ENCODE results near the gene RAC2. TPM values are rescaled to one million over a fixed set of nuclear protein-coding genes. Genes with fewer than 3 reads are reported as not detected.

The RAC2 gene
- total and polyA plus RNA-seq, 9 of the 15 experiments (the other 6 are each of a cell fraction or from before 2014, with no cell fraction given): 22.7 to 103 (median 43.3) TPM

DNA sequence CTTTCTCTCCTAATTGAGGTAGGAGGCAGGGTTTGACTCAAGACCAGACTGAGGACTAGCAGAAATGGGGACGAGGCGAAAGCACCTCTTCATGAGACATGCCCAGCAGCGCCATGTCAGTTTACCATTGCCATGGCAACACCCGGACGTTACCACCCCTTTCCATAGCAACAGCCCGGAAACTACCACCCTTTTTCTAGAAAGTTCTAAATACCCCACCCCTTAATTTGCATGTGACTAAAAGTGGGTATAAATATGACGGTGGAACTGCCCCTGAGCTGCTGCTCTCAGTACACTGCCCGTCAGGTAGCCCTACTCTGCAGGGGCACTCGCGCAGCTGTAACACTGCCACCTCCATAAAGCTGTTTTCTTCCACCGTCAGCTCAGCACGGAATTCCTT is 5.9 kb upstream of the RAC2 start:
- in situ Hi-C loops (cut with MboI) (no loop called here), intact Hi-C loops (cut with micrococcal nuclease) (no loop called here)
- WGBS (ENCODE audit: insufficient coverage, low coverage, missing lambda C conversion rate): 77% methylated on average over 11 of the region's 12 CpGs
- ATAC-seq: no peak
- no peak overlapping the region for H3K4me2 ChIP-seq (ENCODE audit: insufficient read depth, low read length)
- H4K20me1 ChIP-seq (replicated peaks; ENCODE audit: control insufficient read depth, insufficient read depth, low read length): no peaks in the 10 kb centered on the region
- no peak for DNase-seq (ENCODE audit: extremely low read depth in 1 of 4, low spot score in 3 of 4)
- CTCF ChIA-PET (ENCODE audit: low intra/inter-chr PET ratio): no interaction called here
- H3K36me3 ChIP-seq (ENCODE audit: control insufficient read depth, insufficient read depth, low read length): no peaks in the 10 kb centered on the region
- peaks cover 5 to 6% of the 10 kb centered on the region in 2 experiments; a peak in 4 of 5 replicates for H3K4me1 ChIP-seq (replicated peaks in 1 of 2; ENCODE audit: control insufficient read depth in 2 of 2, insufficient read depth in 2 of 2, low read length in 2 of 2)
- TF ChIP-seq HMG20A (CRISPR knock-in tag; conservative IDR thresholded peaks at IDR 0.05) (no peak), RFX1 (IDR thresholded peaks at IDR 0.05) (peak; percentile 83)
- H3K9ac ChIP-seq (ENCODE audit: insufficient read depth in 1 of 2, low read depth in 2 of 2, low read length in 2 of 2): no peak overlapping the region
- no TSS peak for BruUV-seq (replicated peaks)
- H3K27me3 ChIP-seq (ENCODE audit: control insufficient read depth in 2 of 2, insufficient read depth in 2 of 2, low read length in 2 of 2): no peaks in the 10 kb centered on the region
- no peak for FAIRE-seq
- no peaks in the 10 kb centered on the region for H3K9me1 ChIP-seq (ENCODE audit: control insufficient read depth, insufficient read depth, low read length)
- no peak overlapping the region for H2AFZ ChIP-seq (ENCODE audit: low read depth, low read length)
- no peak overlapping the region for H3K4me3 ChIP-seq
- POLR2A ChIA-PET: interaction anchor here (0.6 kb wide), 1 partner anchor 280 kb away, joined by 3 read pairs; no protein-coding TSS in a partner anchor
- H3K79me2 ChIP-seq (ENCODE audit: control insufficient read depth, insufficient read depth, low read length): no peaks in the 10 kb centered on the region
- H3K27ac ChIP-seq (ENCODE audit: extremely low read depth, low read depth, low read length): no peak overlapping the region
- no peaks in the 10 kb centered on the region for H3K9me3 ChIP-seq (replicated peaks; ENCODE audit: control insufficient read depth, insufficient read depth, low read depth, low read length)

GRCh38 chr22:37248251-37248650 is 4.2 kb upstream of the RAC2 start:
- H3K36me3 ChIP-seq (ENCODE audit: control insufficient read depth, insufficient read depth, low read length): no peaks in the 10 kb centered on the region
- H3K9me3 ChIP-seq (replicated peaks; ENCODE audit: control insufficient read depth, insufficient read depth, low read depth, low read length): no peaks in the 10 kb centered on the region
- ATAC-seq: no peak
- in situ Hi-C loops (cut with MboI): no loop called here
- FAIRE-seq: no peak
- H3K27ac ChIP-seq (ENCODE audit: extremely low read depth, low read depth, low read length): no peak overlapping the region; the same call in 2 of the 3 replicates
- no peak overlapping the region for H2AFZ ChIP-seq (ENCODE audit: low read depth, low read length)
- peaks cover 14 to 22% of the 10 kb centered on the region in 2 experiments; a peak in 4 of 5 replicates for H3K4me1 ChIP-seq (replicated peaks in 1 of 2; ENCODE audit: control insufficient read depth in 2 of 2, insufficient read depth in 2 of 2, low read length in 2 of 2)
- TF ChIP-seq, protein P1, sequence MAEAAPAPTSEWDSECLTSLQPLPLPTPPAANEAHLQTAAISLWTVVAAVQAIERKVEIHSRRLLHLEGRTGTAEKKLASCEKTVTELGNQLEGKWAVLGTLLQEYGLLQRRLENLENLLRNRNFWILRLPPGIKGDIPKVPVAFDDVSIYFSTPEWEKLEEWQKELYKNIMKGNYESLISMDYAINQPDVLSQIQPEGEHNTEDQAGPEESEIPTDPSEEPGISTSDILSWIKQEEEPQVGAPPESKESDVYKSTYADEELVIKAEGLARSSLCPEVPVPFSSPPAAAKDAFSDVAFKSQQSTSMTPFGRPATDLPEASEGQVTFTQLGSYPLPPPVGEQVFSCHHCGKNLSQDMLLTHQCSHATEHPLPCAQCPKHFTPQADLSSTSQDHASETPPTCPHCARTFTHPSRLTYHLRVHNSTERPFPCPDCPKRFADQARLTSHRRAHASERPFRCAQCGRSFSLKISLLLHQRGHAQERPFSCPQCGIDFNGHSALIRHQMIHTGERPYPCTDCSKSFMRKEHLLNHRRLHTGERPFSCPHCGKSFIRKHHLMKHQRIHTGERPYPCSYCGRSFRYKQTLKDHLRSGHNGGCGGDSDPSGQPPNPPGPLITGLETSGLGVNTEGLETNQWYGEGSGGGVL (CRISPR knock-in tag; IDR thresholded peaks at IDR 0.05): no peak
- TF ChIP-seq PRMT5 (CRISPR knock-in tag; IDR thresholded peaks at IDR 0.05) (no peak), ZNF12 (CRISPR knock-in tag; IDR thresholded peaks at IDR 0.05) (no peak), NR2C2 (CRISPR knock-in tag; IDR thresholded peaks at IDR 0.05) (no peak), NR2C2 (tag; IDR thresholded peaks at IDR 0.05) (no peak), GABPA (tag; conservative IDR thresholded peaks at IDR 0.05; ENCODE audit: low read depth) (no peak)
- no peak overlapping the region for H3K9ac ChIP-seq (ENCODE audit: insufficient read depth in 1 of 2, low read depth in 2 of 2, low read length in 2 of 2)
- peaks cover 9% of the 10 kb centered on the region for H3K79me2 ChIP-seq (ENCODE audit: control insufficient read depth, insufficient read depth, low read length)
- no peak overlapping the region for H3K4me2 ChIP-seq (ENCODE audit: insufficient read depth, low read length)
- ChIA-PET POLR2A (no interaction called here), CTCF (ENCODE audit: low intra/inter-chr PET ratio) (no interaction called here)
- 42% methylated on average over 6 of the region's 6 CpGs for WGBS (ENCODE audit: insufficient coverage, low coverage, missing lambda C conversion rate)
- no peaks in the 10 kb centered on the region for H3K9me1 ChIP-seq (ENCODE audit: control insufficient read depth, insufficient read depth, low read length)
- DNase-seq (ENCODE audit: extremely low read depth in 1 of 4, low spot score in 3 of 4): no peak
- no peaks in the 10 kb centered on the region for H4K20me1 ChIP-seq (replicated peaks; ENCODE audit: control insufficient read depth, insufficient read depth, low read length)
- intact Hi-C loops (cut with micrococcal nuclease): no loop called here
- no peak overlapping the region for H3K4me3 ChIP-seq
- BruUV-seq (replicated peaks): no TSS peak
- no peaks in the 10 kb centered on the region for H3K27me3 ChIP-seq (ENCODE audit: control insufficient read depth in 2 of 2, insufficient read depth in 2 of 2, low read length in 2 of 2)

Data from K562 (cell line).